ENCODE data around the gene COMMD3. TPM values are rescaled to one million over a fixed set of nuclear protein-coding genes. Genes with fewer than 3 reads are reported as not detected.

The COMMD3 gene
- total and polyA plus RNA-seq, 9 of the 15 experiments (the other 6 are each of a cell fraction or from before 2014, with no cell fraction given) = 50.7 to 217 (median 80.1) TPM

- TF ChIP-seq TCF7 (IDR thresholded peaks at IDR 0.05; ENCODE audit: borderline replicate concordance) (no peak), HIVEP1 (CRISPR knock-in tag; IDR thresholded peaks at IDR 0.05) (no peak), PHB (CRISPR knock-in tag; IDR thresholded peaks at IDR 0.05) (no peak), CBX1 (IDR thresholded peaks at IDR 0.05; ENCODE audit: low read depth) (no peak), MCM2 (IDR thresholded peaks at IDR 0.05; ENCODE audit: low read depth) (no peak), OTX1 (CRISPR knock-in tag; IDR thresholded peaks at IDR 0.05) (peak; percentile 73; the same call in 1 of the 2 replicates), ZNF24 (IDR thresholded peaks at IDR 0.05) (no peak), HDAC8 (tag; IDR thresholded peaks at IDR 0.05) (no peak), RFX1 (IDR thresholded peaks at IDR 0.05) (no peak), HLTF (IDR thresholded peaks at IDR 0.05) (peak; percentile 65; the same call in 1 of the 2 replicates), IRF2 (CRISPR knock-in tag; IDR thresholded peaks at IDR 0.05) (no peak), ZNF79 (CRISPR knock-in tag; IDR thresholded peaks at IDR 0.05; ENCODE audit: low read depth) (no peak), DPF2 (IDR thresholded peaks at IDR 0.05) (no peak), TCF7L2 (IDR thresholded peaks at IDR 0.05; ENCODE audit: low read depth, low read length) (no peak), ZNF639 (CRISPR knock-in tag; conservative IDR thresholded peaks at IDR 0.05 in 1 of 2, IDR thresholded peaks at IDR 0.05 in 1 of 2) (no peak), RBM39 (optimal IDR thresholded peaks at IDR 0.05; ENCODE audit: low read depth, low read length) (no peak), ZNF583 (CRISPR knock-in tag; IDR thresholded peaks at IDR 0.05) (no peak)
- TF ChIP-seq, protein P1, sequence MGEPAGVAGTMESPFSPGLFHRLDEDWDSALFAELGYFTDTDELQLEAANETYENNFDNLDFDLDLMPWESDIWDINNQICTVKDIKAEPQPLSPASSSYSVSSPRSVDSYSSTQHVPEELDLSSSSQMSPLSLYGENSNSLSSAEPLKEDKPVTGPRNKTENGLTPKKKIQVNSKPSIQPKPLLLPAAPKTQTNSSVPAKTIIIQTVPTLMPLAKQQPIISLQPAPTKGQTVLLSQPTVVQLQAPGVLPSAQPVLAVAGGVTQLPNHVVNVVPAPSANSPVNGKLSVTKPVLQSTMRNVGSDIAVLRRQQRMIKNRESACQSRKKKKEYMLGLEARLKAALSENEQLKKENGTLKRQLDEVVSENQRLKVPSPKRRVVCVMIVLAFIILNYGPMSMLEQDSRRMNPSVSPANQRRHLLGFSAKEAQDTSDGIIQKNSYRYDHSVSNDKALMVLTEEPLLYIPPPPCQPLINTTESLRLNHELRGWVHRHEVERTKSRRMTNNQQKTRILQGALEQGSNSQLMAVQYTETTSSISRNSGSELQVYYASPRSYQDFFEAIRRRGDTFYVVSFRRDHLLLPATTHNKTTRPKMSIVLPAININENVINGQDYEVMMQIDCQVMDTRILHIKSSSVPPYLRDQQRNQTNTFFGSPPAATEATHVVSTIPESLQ (CRISPR knock-in tag; IDR thresholded peaks at IDR 0.05) = peak; percentile 43; the same call in 1 of the 2 replicates
Measured at GRCh38 chr10:22315455-22316285, 518 bp upstream of the COMMD3 start (continued).

Measured in K562 (cell line).